HEK293 (cell line): ENCODE measurements around the gene MADCAM1.

Experiments used
- CTCF ChIA-PET: fragments of 350-600 bp; formaldehyde crosslinking; extraction: SDS; loops from one replicate; lab custom pipeline; 2021; ENCODE audit warnings: antibody characterized with exemption; lab: Yijun Ruan, JAX
- POLR2A ChIA-PET: fragments of 300-600 bp; formaldehyde crosslinking; extraction: SDS; loops from one replicate; lab custom pipeline; 2020; ENCODE audit warnings: antibody characterized with exemption, inconsistent platforms; lab: Yijun Ruan, JAX
- H3K27ac ChIP-seq: fragments of 200-500 bp; sonication (Bioruptor generic); 2 replicates; pipeline ENCODE4 v1.5.1; 2014; ENCODE audit warnings: low read depth, low read length, control low read depth, inconsistent platforms; ENCODE audit errors: extremely low read depth
- H3K36me3 ChIP-seq, 2 experiments: fragments of 200-500 bp in 1 of 2; sonication (Bioruptor generic) in 1 of 2; 1 replicate in 1 of 2; 2 replicates in 1 of 2; pipeline ENCODE4 v1.5.1; 2014 to 2017; ENCODE audit warnings: inconsistent platforms in 2 of 2, low read length in 2 of 2; ENCODE audit not compliant: control insufficient read depth in 2 of 2, insufficient read depth in 1 of 2
- H3K4me1 ChIP-seq: fragments of 200-500 bp; sonication (Bioruptor generic); 2 replicates; pipeline ENCODE4 v1.5.1; 2014; ENCODE audit warnings: mild to moderate bottlenecking, low read length, inconsistent platforms; ENCODE audit not compliant: control insufficient read depth, insufficient read depth
- H3K4me3 ChIP-seq: 2 replicates; pipeline ENCODE4 v1.5.1; 2011; ENCODE audit warnings: low read depth, mild to moderate bottlenecking, control low read depth, low read length, moderate library complexity
- H3K9me3 ChIP-seq: fragments of 200-500 bp; sonication (Bioruptor generic); 2 replicates; pipeline ENCODE4 v1.5.1; 2014; ENCODE audit warnings: low read depth, low read length, inconsistent platforms; ENCODE audit not compliant: control insufficient read depth, insufficient read depth
- CTCF ChIP-seq: fragments of 450-650 bp; formaldehyde crosslinking; IDR thresholded peaks from 2 replicates; pipeline ENCODE4 v1.5.1; 2016; ENCODE audit warnings: missing biosample characterization, missing genetic modification characterization
- IKZF3 ChIP-seq: fragments of 450-650 bp; IDR thresholded peaks from 2 replicates; pipeline ENCODE4 v1.5.0; 2018; ENCODE audit warnings: missing biosample characterization, mild to moderate bottlenecking, missing genetic modification characterization, moderate library complexity
- KLF1 ChIP-seq: fragments of 450-650 bp; formaldehyde crosslinking; IDR thresholded peaks from 2 replicates; pipeline ENCODE4 v1.5.1; 2016; ENCODE audit warnings: missing biosample characterization, missing genetic modification characterization
- TSHZ1 ChIP-seq: fragments of 450-650 bp; formaldehyde crosslinking; IDR thresholded peaks from 2 replicates; pipeline ENCODE4 v1.5.1; 2016; ENCODE audit warnings: missing biosample characterization, missing genetic modification characterization, borderline replicate concordance
- ZFHX2 ChIP-seq: fragments of 450-650 bp; formaldehyde crosslinking; conservative IDR thresholded peaks from 2 replicates; pipeline ENCODE4 v1.5.1; 2016; ENCODE audit warnings: missing biosample characterization, missing genetic modification characterization
- ZNF138 ChIP-seq: fragments of 450-650 bp; formaldehyde crosslinking; IDR thresholded peaks from 2 replicates; pipeline ENCODE4 v1.5.1; 2016; ENCODE audit warnings: missing biosample characterization, missing genetic modification characterization, borderline replicate concordance
- ZNF148 ChIP-seq: fragments of 450-650 bp; formaldehyde crosslinking; IDR thresholded peaks from 2 replicates; pipeline ENCODE4 v1.5.0; 2017; ENCODE audit warnings: missing biosample characterization, missing genetic modification characterization, borderline replicate concordance
- ZNF175 ChIP-seq: fragments of 450-650 bp; formaldehyde crosslinking; IDR thresholded peaks from 2 replicates; pipeline ENCODE4 v1.5.1; 2016; ENCODE audit warnings: missing biosample characterization, missing genetic modification characterization
- ZNF2 ChIP-seq: fragments of 450-650 bp; formaldehyde crosslinking; IDR thresholded peaks from 2 replicates; pipeline ENCODE4 v1.5.1; 2016; ENCODE audit warnings: missing biosample characterization, missing genetic modification characterization
- ZNF202 ChIP-seq: fragments of 450-650 bp; formaldehyde crosslinking; IDR thresholded peaks from 2 replicates; pipeline ENCODE4 v1.5.1; 2016; ENCODE audit warnings: missing biosample characterization, missing genetic modification characterization, borderline replicate concordance
- ZNF23 ChIP-seq: fragments of 450-650 bp; formaldehyde crosslinking; IDR thresholded peaks from 2 replicates; pipeline ENCODE4 v1.5.1; 2016; ENCODE audit warnings: missing biosample characterization, missing genetic modification characterization, borderline replicate concordance
- ZNF266 ChIP-seq: fragments of 450-650 bp; formaldehyde crosslinking; IDR thresholded peaks from 2 replicates; pipeline ENCODE4 v1.5.1; 2016; ENCODE audit warnings: missing biosample characterization, missing genetic modification characterization, low read depth
- ZNF366 ChIP-seq: fragments of 450-650 bp; formaldehyde crosslinking; conservative IDR thresholded peaks from 2 replicates; pipeline ENCODE4 v1.5.1; 2016; ENCODE audit warnings: missing biosample characterization, missing genetic modification characterization
- ZNF391 ChIP-seq: fragments of 450-650 bp; formaldehyde crosslinking; IDR thresholded peaks from 2 replicates; pipeline ENCODE4 v1.5.1; 2016; ENCODE audit warnings: low read depth, missing biosample characterization, missing genetic modification characterization, borderline replicate concordance
- ZNF596 ChIP-seq: fragments of 450-650 bp; IDR thresholded peaks from 2 replicates; pipeline ENCODE4 v1.5.0; 2018; ENCODE audit warnings: missing biosample characterization, mild to moderate bottlenecking, missing genetic modification characterization, moderate library complexity
- ZNF610 ChIP-seq: fragments of 450-650 bp; formaldehyde crosslinking; IDR thresholded peaks from 2 replicates; pipeline ENCODE4 v1.5.1; 2016; ENCODE audit warnings: missing biosample characterization, missing genetic modification characterization, borderline replicate concordance
- ZNF645 ChIP-seq: fragments of 450-650 bp; formaldehyde crosslinking; IDR thresholded peaks from 2 replicates; pipeline ENCODE4; 2016; ENCODE audit warnings: missing biosample characterization, missing genetic modification characterization
- ZNF777 ChIP-seq: fragments of 450-650 bp; formaldehyde crosslinking; IDR thresholded peaks from 2 replicates; pipeline ENCODE4 v1.5.1; 2017; ENCODE audit warnings: missing biosample characterization, missing genetic modification characterization, borderline replicate concordance

MADCAM1 gene

GRCh38 chr19:493391-494170, 2.7 kb upstream of the MADCAM1 start:
- CTCF ChIA-PET: interaction anchor here (2.6 kb wide), 1 partner anchor 13 kb away, joined by 12 read pairs; no protein-coding TSS in a partner anchor
- TF ChIP-seq ZNF366 (0 out of 2 replicates have a peak, but pooled peaks have one; percentile 17), ZNF777 (tag by site-specific recombination) (no peak), ZNF596 (tag by site-specific recombination) (no peak), ZNF148 (tag by site-specific recombination) (no peak), ZNF610 (tag by site-specific recombination) (no peak), ZFHX2 (tag by site-specific recombination) (0 out of 2 replicates have a peak, but pooled peaks have one; percentile 6), IKZF3 (tag by site-specific recombination) (0 out of 2 replicates have a peak, but pooled peaks have one; percentile 15), ZNF202 (tag by site-specific recombination) (peak; percentile 82; the same call in 1 of the 2 replicates), ZNF391 (tag by site-specific recombination) (no peak)
- no peaks in the 10 kb centered on the region for H3K9me3 ChIP-seq
- no peak overlapping the region for H3K4me3 ChIP-seq
- H3K27ac ChIP-seq: no peak overlapping the region
- POLR2A ChIA-PET: interaction anchor here (0.6 to 0.9 kb wide), 2 partner anchors 9 to 266 kb away, joined by 3 read pairs; no protein-coding TSS in a partner anchor
- H3K4me1 ChIP-seq: no peaks in the 10 kb centered on the region
- H3K36me3 ChIP-seq: no peaks in the 10 kb centered on the region

GRCh38 chr19:494171-495080, 1.9 kb upstream of the MADCAM1 start:
- Histone ChIP-seq H3K9me3 (no peaks in the 10 kb centered on the region), H3K4me1 (no peaks in the 10 kb centered on the region), H3K27ac (no peak overlapping the region), H3K36me3 (no peaks in the 10 kb centered on the region)
- TF ChIP-seq ZNF2: no peak
- no peak for TF ChIP-seq ZNF23
- no peak for TF ChIP-seq ZNF138 (tag by site-specific recombination)
- TF ChIP-seq TSHZ1 (tag by site-specific recombination): no peak
- no peak for TF ChIP-seq CTCF (tag by site-specific recombination)
- no peak for TF ChIP-seq ZNF175 (tag by site-specific recombination)
- TF ChIP-seq IKZF3 (tag by site-specific recombination): 0 out of 2 replicates have a peak, but pooled peaks have one; percentile 37
- no peak for TF ChIP-seq ZNF266 (tag by site-specific recombination)
- 0 out of 2 replicates have a peak, but pooled peaks have one; percentile 57 for TF ChIP-seq KLF1 (tag by site-specific recombination)
- TF ChIP-seq ZNF645 (tag by site-specific recombination): no peak
- TF ChIP-seq, all 188 proteins: peak for 2
- POLR2A ChIA-PET: interaction anchor here (0.6 to 2.0 kb wide), 3 partner anchors 8 to 265 kb away, joined by 3 to 7 read pairs (median 3); partner anchors contain the start of gene TPGS1
- CTCF ChIA-PET: interaction anchor here (2.6 kb wide), 1 partner anchor 12 kb away, joined by 12 read pairs; no protein-coding TSS in a partner anchor
- H3K4me3 ChIP-seq: no peak overlapping the region
